Neutrophil (primary cell): ENCODE measurements around the gene HIGD1B.

Experiments used
- H3K27ac ChIP-seq: fragments of 200-600 bp; sonication (generic); 2 replicates; pipeline ENCODE4 v1.5.1; 2016; ENCODE audit warnings: mild to moderate bottlenecking, moderate library complexity
- H3K27me3 ChIP-seq: fragments of 200-600 bp; sonication (generic); 2 replicates; pipeline ENCODE4 v1.6.0; 2016; ENCODE audit warnings: mild to moderate bottlenecking
- H3K36me3 ChIP-seq: fragments of 200-600 bp; sonication (generic); 2 replicates; pipeline ENCODE4 v1.5.1; 2017
- H3K4me1 ChIP-seq, 2 experiments: fragments of 200-600 bp in 1 of 2; sonication (generic) in 1 of 2; 1 replicate in 1 of 2; 2 replicates in 1 of 2; pipeline versions ENCODE4 v1.5.1 to v1.6.1; 2013 to 2016; ENCODE audit warnings: low read depth in 1 of 2, low read length in 1 of 2, mild to moderate bottlenecking in 1 of 2, moderate library complexity in 1 of 2; ENCODE audit not compliant: control insufficient read depth in 1 of 2, insufficient read depth in 1 of 2
- H3K4me3 ChIP-seq, 2 experiments: fragments of 200-600 bp in 1 of 2; sonication (generic) in 1 of 2; 1 replicate in 1 of 2; 2 replicates in 1 of 2; pipeline ENCODE4 v1.5.1; 2013 to 2016; ENCODE audit warnings: low read depth in 1 of 2, low read length in 1 of 2, mild to moderate bottlenecking in 1 of 2, moderate library complexity in 1 of 2
- H3K9me3 ChIP-seq: fragments of 200-600 bp; sonication (generic); 2 replicates; pipeline ENCODE4 v1.5.1; 2016
- CTCF ChIP-seq: fragments of 200-600 bp; sonication (generic); IDR thresholded peaks from 2 replicates; pipeline ENCODE4 v1.5.1; 2016; ENCODE audit warnings: antibody characterized with exemption

The HIGD1B gene

GRCh38 chr17:44889003-44889402 lies 41.3 kb downstream of the HIGD1B start:
- Histone ChIP-seq H3K36me3 (peaks cover 38% of the 10 kb centered on the region), H3K4me1 (peaks cover 30 to 31% of the 10 kb centered on the region in 2 experiments), H3K4me3 (peak overlapping the region in 1 of 2 experiments; percentile 22), H3K27me3 (no peaks in the 10 kb centered on the region), H3K27ac (peak overlapping the region; percentile 82), H3K9me3 (no peaks in the 10 kb centered on the region)
- no peak for TF ChIP-seq CTCF

- no peak for TF ChIP-seq CTCF
- Histone ChIP-seq H3K4me1 (peaks cover 23 to 24% of the 10 kb centered on the region in 2 experiments), H3K4me3 (no peak overlapping the region), H3K36me3 (peaks cover 23% of the 10 kb centered on the region), H3K9me3 (no peaks in the 10 kb centered on the region), H3K27me3 (no peaks in the 10 kb centered on the region), H3K27ac (no peak overlapping the region)
Observed at GRCh38 chr17:44892250-44892649, 44.6 kb downstream of the HIGD1B start.

GRCh38 chr17:44894642-44895041 lies 47.0 kb downstream of the HIGD1B start:
- peaks cover 23% of the 10 kb centered on the region for H3K36me3 ChIP-seq
- H3K4me3 ChIP-seq = no peak overlapping the region
- no peak overlapping the region for H3K27ac ChIP-seq
- no peaks in the 10 kb centered on the region for H3K27me3 ChIP-seq
- H3K4me1 ChIP-seq = peaks cover 10 to 17% of the 10 kb centered on the region in 2 experiments
- H3K9me3 ChIP-seq = no peaks in the 10 kb centered on the region
- TF ChIP-seq CTCF = no peak

GRCh38 chr17:44898768-44899073 lies 51.0 kb downstream of the HIGD1B start:
- H3K4me1 ChIP-seq = peaks cover 27 to 41% of the 10 kb centered on the region in 2 experiments
- peak overlapping the region; percentile 77 to 87 for H3K4me3 ChIP-seq
- no peak for TF ChIP-seq CTCF
- no peaks in the 10 kb centered on the region for H3K27me3 ChIP-seq
- H3K27ac ChIP-seq = peak overlapping the region; percentile 92
- H3K9me3 ChIP-seq = no peaks in the 10 kb centered on the region
- peaks cover 7% of the 10 kb centered on the region for H3K36me3 ChIP-seq

- peaks cover 27 to 41% of the 10 kb centered on the region in 2 experiments for H3K4me1 ChIP-seq
- peak within 1 kb of the TSS; percentile 77 to 87 for H3K4me3 ChIP-seq
- peak within 1 kb of the TSS; percentile 92 for H3K27ac ChIP-seq
- H3K9me3 ChIP-seq = no peaks in the 10 kb centered on the region
- peaks cover 2% of the 10 kb centered on the region for H3K36me3 ChIP-seq
- H3K27me3 ChIP-seq = no peaks in the 10 kb centered on the region
- peak; percentile 41 for TF ChIP-seq CTCF
Observed at GRCh38 chr17:44899074-44899782, 51.5 kb downstream of the HIGD1B start, which contains the start of gene EFTUD2. Gene EFTUD2, minus strand, starts transcription at chr17:44899445. Its CDS starts 4,924 bp downstream, at chr17:44894521.
